Measurements from ENCODE around the gene TRIP10.

DNA sequence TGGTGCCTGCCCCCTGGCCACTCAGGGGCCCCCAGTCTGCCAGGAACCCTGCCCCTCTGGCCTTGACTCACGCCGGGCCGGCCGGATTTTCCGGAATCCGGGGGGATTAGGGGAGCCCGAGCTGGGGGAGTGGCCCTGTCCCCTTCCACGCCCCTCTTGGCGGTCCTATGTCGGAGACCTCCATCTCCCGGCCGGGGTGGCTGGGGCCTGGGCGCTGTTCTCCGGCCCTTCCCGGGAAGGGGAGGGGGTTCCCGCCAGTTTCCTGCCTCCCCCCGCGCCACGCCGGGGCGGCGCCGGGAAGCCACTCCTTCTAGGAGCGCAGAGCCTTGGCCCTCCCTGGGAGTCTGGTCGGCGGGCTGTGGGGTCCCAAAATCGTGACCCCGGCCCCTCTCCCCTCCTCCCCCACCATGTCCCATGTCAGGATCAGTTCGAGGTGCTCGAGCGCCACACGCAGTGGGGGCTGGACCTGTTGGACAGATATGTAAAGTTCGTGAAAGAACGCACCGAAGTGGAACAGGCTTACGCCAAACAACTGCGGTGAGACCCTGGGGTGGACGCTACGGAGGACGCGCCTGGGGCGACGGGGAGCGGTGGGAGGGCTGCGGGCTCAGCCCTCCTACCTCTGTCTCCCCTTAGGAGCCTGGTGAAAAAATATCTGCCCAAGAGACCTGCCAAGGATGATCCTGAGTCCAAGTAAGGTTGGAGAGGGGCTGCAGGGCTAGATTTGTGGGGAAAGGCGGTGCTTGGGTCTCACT is 1.3 kb downstream of the TRIP10 start:
- TF ChIP-seq EZH2 (IDR thresholded peaks at IDR 0.05; ENCODE audit: low read length, missing control alignments), result no peak
- TF ChIP-seq, protein P1, sequence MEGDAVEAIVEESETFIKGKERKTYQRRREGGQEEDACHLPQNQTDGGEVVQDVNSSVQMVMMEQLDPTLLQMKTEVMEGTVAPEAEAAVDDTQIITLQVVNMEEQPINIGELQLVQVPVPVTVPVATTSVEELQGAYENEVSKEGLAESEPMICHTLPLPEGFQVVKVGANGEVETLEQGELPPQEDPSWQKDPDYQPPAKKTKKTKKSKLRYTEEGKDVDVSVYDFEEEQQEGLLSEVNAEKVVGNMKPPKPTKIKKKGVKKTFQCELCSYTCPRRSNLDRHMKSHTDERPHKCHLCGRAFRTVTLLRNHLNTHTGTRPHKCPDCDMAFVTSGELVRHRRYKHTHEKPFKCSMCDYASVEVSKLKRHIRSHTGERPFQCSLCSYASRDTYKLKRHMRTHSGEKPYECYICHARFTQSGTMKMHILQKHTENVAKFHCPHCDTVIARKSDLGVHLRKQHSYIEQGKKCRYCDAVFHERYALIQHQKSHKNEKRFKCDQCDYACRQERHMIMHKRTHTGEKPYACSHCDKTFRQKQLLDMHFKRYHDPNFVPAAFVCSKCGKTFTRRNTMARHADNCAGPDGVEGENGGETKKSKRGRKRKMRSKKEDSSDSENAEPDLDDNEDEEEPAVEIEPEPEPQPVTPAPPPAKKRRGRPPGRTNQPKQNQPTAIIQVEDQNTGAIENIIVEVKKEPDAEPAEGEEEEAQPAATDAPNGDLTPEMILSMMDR (conservative IDR thresholded peaks at IDR 0.05 in 1 of 2, IDR thresholded peaks at IDR 0.05 in 1 of 2; ENCODE audit: low read depth in 1 of 2, low read length in 2 of 2), result no peak

Data from fibroblast of lung (primary cell).